Esophagus muscularis mucosa (tissue), 4 donors: ENCODE data around the gene EHD4. TPM values are rescaled to one million over a fixed set of nuclear protein-coding genes. Genes with fewer than 3 reads are reported as not detected.

Source experiments
- DNase-seq: peaks from one replicate; pipeline ENCODE4 v3.0.0-alpha.2; 2017; ENCODE audit errors: extremely low spot score
- H3K27ac ChIP-seq, 4 donors: fragments of 200-600 bp; sonication (generic); replicated peaks in 1 of 4; 1 replicate in 3 of 4; 2 replicates in 1 of 4; pipeline ENCODE4 v1.5.1; 2016 to 2019; ENCODE audit warnings: mild to moderate bottlenecking in 1 of 4
- H3K27me3 ChIP-seq, 4 donors: fragments of 200-600 bp; sonication (generic); one replicate each; pipeline versions ENCODE4 v1.5.1 to v1.6.0; 2016 to 2019
- H3K36me3 ChIP-seq, 4 donors: fragments of 200-600 bp; sonication (generic); one replicate each; pipeline ENCODE4 v1.5.1; 2016 to 2019
- H3K4me1 ChIP-seq, 4 donors: fragments of 200-600 bp; sonication (generic); one replicate each; pipeline ENCODE4 v1.5.1; 2016 to 2019
- H3K4me3 ChIP-seq, 4 donors: fragments of 200-600 bp; sonication (generic); 1 replicate in 2 of 4; 2 replicates in 2 of 4; pipeline ENCODE4 v1.5.1; 2016 to 2019; ENCODE audit warnings: mild to moderate bottlenecking in 4 of 4, moderate library complexity in 1 of 4
- H3K9me3 ChIP-seq, 4 donors: fragments of 200-600 bp; sonication (generic); 1 replicate in 3 of 4; 2 replicates in 1 of 4; pipeline ENCODE4 v1.5.1; 2016 to 2019
- EP300 ChIP-seq: sonication (generic); formaldehyde crosslinking; IDR thresholded peaks from one replicate; pipeline ENCODE4 v1.6.1; 2017; ENCODE audit warnings: antibody characterized with exemption
- POLR2A ChIP-seq: fragments of 450-650 bp; IDR thresholded peaks from one replicate; pipeline ENCODE4 v1.6.1; 2017; ENCODE audit warnings: antibody characterized with exemption, moderate library complexity, mild to moderate bottlenecking, low read depth
- POLR2AphosphoS5 ChIP-seq, 2 donors: sonication (generic); formaldehyde crosslinking; IDR thresholded peaks; one replicate each; pipeline ENCODE4 v1.6.1; 2017; ENCODE audit warnings: antibody characterized with exemption in 2 of 2
- WGBS: methylation state at CpG from one replicate; pipeline ENCODE4 v1.1.5; 2018; 5-methylcytosine and 5-hydroxymethylcytosine counted together
- intact Hi-C: fragments of 100-400 bp; cut with DNase I; formaldehyde crosslinking; loops from one replicate; pipeline ENCODE4 v1.15.1; 2023
- total RNA-seq, 4 donors: library from RNA; depleted of rRNA; stranded (reverse); fragments of >200 nt; gene quantifications; one replicate each; pipeline versions ENCODE4 v1.1.0 to v1.2.1, GENCODE V29; 2016
- TF ChIP-seq, protein P1 (sequence below), 3 experiments: fragments of 200-600 bp in 2 of 3; fragments of 450-650 bp in 1 of 3; sonication (generic) in 2 of 3; IDR thresholded peaks; one replicate each; pipeline ENCODE4 v1.5.1; 2017 to 2019; ENCODE audit warnings: antibody characterized with exemption in 3 of 3, mild to moderate bottlenecking in 2 of 3, moderate library complexity in 1 of 3

EHD4 gene
- total RNA-seq, 4 donors from 2014 or later, result 10.0 to 24.7 (median 21.7) TPM

DNA sequence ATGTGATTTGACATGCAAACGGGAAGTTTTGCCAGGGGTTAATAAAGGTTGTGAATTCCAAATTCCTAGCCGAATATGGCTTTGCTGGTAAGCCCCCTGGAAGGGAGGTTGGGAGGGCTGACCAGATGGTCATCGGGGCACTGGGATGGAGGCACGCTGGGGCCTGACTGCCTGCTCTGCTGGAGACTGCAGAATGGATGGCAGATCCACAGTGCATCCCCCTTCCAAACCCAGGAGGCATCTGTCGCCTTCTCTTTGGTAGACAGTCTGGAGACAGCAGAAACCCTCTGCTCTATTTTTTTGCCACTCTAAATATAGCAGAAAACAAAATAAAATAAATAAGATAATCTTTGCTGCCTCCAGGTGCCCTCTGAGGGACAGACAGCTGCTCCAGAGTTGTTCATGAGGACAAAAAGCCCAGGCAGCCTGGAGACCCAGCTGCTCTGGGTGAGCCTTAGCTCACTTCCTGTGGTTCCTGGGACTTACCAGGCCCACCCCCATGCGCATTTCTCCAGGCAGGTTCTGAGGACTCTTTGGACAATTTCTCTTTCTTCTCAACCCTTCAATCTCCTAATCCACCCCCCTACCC lies 72.4 kb downstream of the EHD4 start:
- WGBS, result 82% methylated on average over 6 of the region's 6 CpGs
- intact Hi-C loops, result no loop called here
- no peak for DNase-seq
- TF ChIP-seq POLR2AphosphoS5 (IDR thresholded peaks at IDR 0.05), result no peak
- TF ChIP-seq EP300, result no peak
- TF ChIP-seq, protein P1, sequence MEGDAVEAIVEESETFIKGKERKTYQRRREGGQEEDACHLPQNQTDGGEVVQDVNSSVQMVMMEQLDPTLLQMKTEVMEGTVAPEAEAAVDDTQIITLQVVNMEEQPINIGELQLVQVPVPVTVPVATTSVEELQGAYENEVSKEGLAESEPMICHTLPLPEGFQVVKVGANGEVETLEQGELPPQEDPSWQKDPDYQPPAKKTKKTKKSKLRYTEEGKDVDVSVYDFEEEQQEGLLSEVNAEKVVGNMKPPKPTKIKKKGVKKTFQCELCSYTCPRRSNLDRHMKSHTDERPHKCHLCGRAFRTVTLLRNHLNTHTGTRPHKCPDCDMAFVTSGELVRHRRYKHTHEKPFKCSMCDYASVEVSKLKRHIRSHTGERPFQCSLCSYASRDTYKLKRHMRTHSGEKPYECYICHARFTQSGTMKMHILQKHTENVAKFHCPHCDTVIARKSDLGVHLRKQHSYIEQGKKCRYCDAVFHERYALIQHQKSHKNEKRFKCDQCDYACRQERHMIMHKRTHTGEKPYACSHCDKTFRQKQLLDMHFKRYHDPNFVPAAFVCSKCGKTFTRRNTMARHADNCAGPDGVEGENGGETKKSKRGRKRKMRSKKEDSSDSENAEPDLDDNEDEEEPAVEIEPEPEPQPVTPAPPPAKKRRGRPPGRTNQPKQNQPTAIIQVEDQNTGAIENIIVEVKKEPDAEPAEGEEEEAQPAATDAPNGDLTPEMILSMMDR (IDR thresholded peaks at IDR 0.05), result no peak
- TF ChIP-seq POLR2A, result no peak
- Histone ChIP-seq H3K4me3 (no peak overlapping the region), H3K4me1 (peaks cover 8 to 18% (median 16%) of the 10 kb centered on the region in 4 donors), H3K9me3 (no peaks in the 10 kb centered on the region), H3K36me3 (peaks cover 7 to 45% (median 31%) of the 10 kb centered on the region in 4 donors), H3K27ac (no peak overlapping the region), H3K27me3 (no peaks in the 10 kb centered on the region)

DNA sequence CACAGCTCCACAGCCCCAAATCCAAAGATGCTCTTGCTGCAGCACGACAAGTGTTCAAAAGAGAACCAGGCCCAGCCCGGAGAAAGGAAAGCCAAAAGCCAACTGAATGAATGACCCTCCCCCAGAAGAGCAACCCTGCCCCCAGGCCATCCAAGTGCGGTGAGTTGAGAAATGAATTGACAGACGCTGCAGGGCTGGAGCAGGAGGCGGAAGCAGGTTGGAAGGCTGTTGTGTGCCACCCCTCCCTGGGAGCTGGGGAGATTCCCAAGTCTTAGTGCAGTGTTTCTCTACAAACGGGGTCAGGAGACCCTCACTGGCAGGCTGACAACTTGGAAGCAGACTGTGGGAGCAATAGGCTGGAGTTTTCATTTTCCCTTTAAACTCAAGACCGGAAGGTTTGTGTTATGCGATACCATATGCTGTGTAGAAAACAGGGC lies 75.0 kb downstream of the EHD4 start:
- H3K27me3 ChIP-seq, result no peaks in the 10 kb centered on the region
- intact Hi-C loops, result no loop called here
- 88% methylated on average over 7 of the region's 8 CpGs for WGBS
- no peak overlapping the region for H3K27ac ChIP-seq
- H3K4me3 ChIP-seq, result no peak overlapping the region
- no peaks in the 10 kb centered on the region for H3K9me3 ChIP-seq
- H3K36me3 ChIP-seq, result peaks cover 7 to 40% (median 27%) of the 10 kb centered on the region in 4 donors
- DNase-seq, result no peak
- TF ChIP-seq POLR2A, result no peak
- peaks cover 18 to 27% (median 25%) of the 10 kb centered on the region in 4 donors for H3K4me1 ChIP-seq

DNA sequence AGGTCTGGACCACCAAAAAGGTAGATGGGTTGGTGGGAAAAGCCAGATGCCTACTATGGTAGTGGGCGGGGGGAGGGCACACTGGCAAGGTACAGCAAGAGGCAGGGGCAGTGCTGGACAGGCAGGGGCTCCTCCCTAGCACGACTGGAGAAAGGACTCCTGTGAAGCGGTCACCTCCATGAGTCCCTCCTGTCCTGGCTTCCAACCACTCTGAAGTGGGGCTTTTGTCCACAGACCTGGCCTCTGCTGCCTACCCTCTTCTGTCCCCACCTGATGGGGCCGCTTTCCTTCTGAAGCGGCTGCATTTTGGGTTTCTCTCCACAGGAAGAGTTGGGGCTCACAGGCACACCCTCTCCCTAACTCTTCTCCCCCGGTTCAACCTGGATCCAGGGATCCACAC lies 75.8 kb downstream of the EHD4 start:
- WGBS, result 87% methylated on average over 5 of the region's 6 CpGs
- no peaks in the 10 kb centered on the region for H3K27me3 ChIP-seq
- peaks cover 7 to 34% (median 26%) of the 10 kb centered on the region in 4 donors for H3K36me3 ChIP-seq
- intact Hi-C loops, result no loop called here
- TF ChIP-seq, protein P1 (IDR thresholded peaks at IDR 0.05), result no peak
- TF ChIP-seq EP300 (no peak), POLR2A (no peak), POLR2AphosphoS5 (IDR thresholded peaks at IDR 0.05) (no peak)
- H3K9me3 ChIP-seq, result no peaks in the 10 kb centered on the region
- peaks cover 24 to 34% (median 27%) of the 10 kb centered on the region in 4 donors for H3K4me1 ChIP-seq
- H3K4me3 ChIP-seq, result no peak overlapping the region
- no peak for DNase-seq
- H3K27ac ChIP-seq, result no peak overlapping the region

DNA sequence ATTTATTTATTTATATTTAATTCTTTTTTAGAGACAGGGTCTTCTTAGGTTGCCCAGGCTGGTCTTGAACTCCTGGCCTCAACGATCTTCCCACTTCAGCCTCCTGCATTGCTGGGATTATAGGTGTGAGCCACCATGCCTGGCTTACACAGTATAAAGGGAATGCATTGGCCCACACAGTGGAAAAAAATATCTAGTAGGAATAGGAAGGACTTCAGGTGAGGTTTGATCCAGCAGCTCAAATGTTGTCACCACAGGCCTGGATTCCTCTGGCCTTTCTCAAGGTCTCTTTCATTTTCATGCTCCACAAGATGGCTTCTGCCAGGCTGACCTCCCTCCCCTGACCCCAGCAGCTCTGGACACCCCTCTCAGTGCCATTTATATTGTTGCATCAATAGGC lies 76.4 kb downstream of the EHD4 start:
- Histone ChIP-seq H3K27ac (no peak overlapping the region), H3K9me3 (no peaks in the 10 kb centered on the region), H3K4me3 (no peak overlapping the region), H3K4me1 (peaks cover 24 to 34% (median 27%) of the 10 kb centered on the region in 4 donors), H3K27me3 (no peaks in the 10 kb centered on the region), H3K36me3 (peaks cover 7 to 28% (median 22%) of the 10 kb centered on the region in 4 donors)
- TF ChIP-seq, protein P1 (IDR thresholded peaks at IDR 0.05), result no peak
- no peak for TF ChIP-seq POLR2AphosphoS5 (IDR thresholded peaks at IDR 0.05)
- TF ChIP-seq EP300, result no peak
- no peak for TF ChIP-seq POLR2A
- 97% methylated on average over 1 of the region's 1 CpG for WGBS
- no peak for DNase-seq
- intact Hi-C loops, result no loop called here

DNA sequence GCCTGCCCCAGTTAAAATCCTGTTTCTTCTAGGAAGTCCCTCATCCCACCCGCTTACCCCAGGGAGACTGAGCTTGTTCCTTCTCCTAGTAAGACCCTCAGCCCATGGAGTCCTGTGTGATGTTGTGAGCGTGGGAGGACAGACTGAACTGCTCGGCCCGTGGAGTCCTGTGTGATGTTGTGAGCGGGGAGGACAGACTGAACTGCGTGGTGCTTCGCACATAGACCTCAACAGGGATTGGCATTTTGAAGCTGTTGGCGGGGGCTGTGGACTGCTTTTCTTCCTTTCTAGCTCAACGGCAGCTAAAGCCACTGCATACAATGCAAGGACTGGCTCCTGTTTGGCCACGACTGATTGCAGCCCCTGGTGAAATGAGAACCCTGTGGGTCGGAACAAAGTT lies 76.9 kb downstream of the EHD4 start:
- intact Hi-C loops, result no loop called here
- no peaks in the 10 kb centered on the region for H3K9me3 ChIP-seq
- no peaks in the 10 kb centered on the region for H3K27me3 ChIP-seq
- peaks cover 24 to 34% (median 27%) of the 10 kb centered on the region in 4 donors for H3K4me1 ChIP-seq
- no peak overlapping the region for H3K4me3 ChIP-seq
- WGBS, result 96% methylated on average over 11 of the region's 11 CpGs
- H3K27ac ChIP-seq, result peak overlapping the region in 3 of 4 donors; percentile 38 to 66 (median 45)
- H3K36me3 ChIP-seq, result peaks cover 4 to 24% (median 18%) of the 10 kb centered on the region in 4 donors
- no peak for DNase-seq
- TF ChIP-seq EP300 (no peak), POLR2AphosphoS5 (IDR thresholded peaks at IDR 0.05) (no peak), POLR2A (no peak)
- TF ChIP-seq, protein P1 (IDR thresholded peaks at IDR 0.05), result no peak
